HG03521 (cell line): Measurements from ENCODE around the gene HINFP.
"Not testable (repeated sequence)": the region's sequence is repeated elsewhere in the genome, so short reads cannot be mapped to it uniquely, and the experiment has no call there.

Experiments
- ATAC-seq: cut with Tn5 transposase; IDR thresholded peaks from one replicate; pipeline ENCODE4 v1.9.1; 2021; ENCODE audit warnings: mild to moderate bottlenecking, moderate library complexity; ENCODE audit not compliant: unreplicated experiment

Gene HINFP

GRCh38 chr11:119181677-119182412 lies 60.5 kb downstream of the HINFP start:
- ATAC-seq = no peak

- not testable (repeated sequence) for ATAC-seq
These were observed 63.0 kb downstream of the HINFP start for GRCh38 chr11:119184399-119184798.
